ENCODE data around the gene CFI. TPM values are rescaled to one million over a fixed set of nuclear protein-coding genes. Genes with fewer than 3 reads are reported as not detected.
"Not testable (repeated sequence)": the region's sequence is repeated elsewhere in the genome, so short reads cannot be mapped to it uniquely, and the experiment has no call there.

CFI gene
- total RNA-seq, 3 donors from 2014 or later = 3.3 to 11.8 (median 6.6) TPM

GRCh38 chr4:109795059-109795458 lies 6.7 kb downstream of the CFI start:
- Histone ChIP-seq H3K4me3 (no peak overlapping the region), H3K9me3 (peaks cover 12% of the 10 kb centered on the region), H3K4me1 (ENCODE audit: low read depth) (no peaks in the 10 kb centered on the region), H3K36me3 (ENCODE audit: low read depth) (no peaks in the 10 kb centered on the region)
- no peak for TF ChIP-seq CTCF (IDR thresholded peaks at IDR 0.05)
- ATAC-seq (no peak), DNase-seq (no peak)
- intact Hi-C loops (cut with DNase I, micrococcal nuclease) = no loop called here

DNA sequence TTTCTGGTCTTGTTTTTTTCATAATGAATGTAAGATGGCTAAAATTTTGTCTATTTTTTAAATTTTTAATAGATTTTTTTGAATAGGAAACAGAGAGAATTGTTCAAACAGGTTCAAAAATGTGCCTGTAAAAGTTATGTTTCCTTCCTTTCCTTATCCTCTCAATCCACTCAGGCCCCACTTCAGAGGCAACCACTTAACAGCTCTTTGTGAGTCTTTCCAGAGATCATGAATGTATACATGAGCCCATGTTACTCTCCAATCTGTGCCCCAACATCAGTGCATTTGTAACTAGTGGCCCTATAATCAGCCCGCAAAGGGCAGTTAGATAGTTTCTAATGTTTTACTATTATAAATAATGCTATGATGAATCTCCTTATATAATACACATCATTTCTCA lies 14.0 kb downstream of the CFI start:
- no peaks in the 10 kb centered on the region for H3K36me3 ChIP-seq (ENCODE audit: low read depth)
- intact Hi-C loops (cut with DNase I, micrococcal nuclease) = no loop called here
- TF ChIP-seq CTCF (IDR thresholded peaks at IDR 0.05) = no peak
- no peaks in the 10 kb centered on the region for H3K4me1 ChIP-seq (ENCODE audit: low read depth)
- no peaks in the 10 kb centered on the region for H3K9me3 ChIP-seq
- ATAC-seq (no peak), DNase-seq (no peak)
- H3K4me3 ChIP-seq = no peak overlapping the region

DNA sequence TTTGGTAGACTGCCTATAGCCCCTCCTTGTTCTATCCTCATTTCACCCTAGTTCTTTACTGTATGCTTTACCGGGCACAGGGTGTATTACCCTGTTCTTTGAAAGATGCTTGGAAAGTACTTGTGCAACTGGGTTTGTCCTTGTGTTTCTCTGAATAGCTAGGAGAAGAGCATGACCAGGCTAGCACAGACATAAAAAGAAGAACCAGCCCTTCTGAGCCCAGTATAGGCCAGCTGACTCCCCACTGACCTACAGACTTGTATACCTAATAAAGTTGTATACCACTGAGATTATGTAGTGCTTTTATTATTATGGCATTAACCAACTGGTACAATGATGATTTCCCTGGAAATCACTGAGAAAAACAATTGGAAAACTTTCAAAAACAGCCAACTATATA lies 15.0 kb downstream of the CFI start:
- DNase-seq (no peak), ATAC-seq (no peak)
- Histone ChIP-seq H3K4me3 (no peak overlapping the region), H3K4me1 (ENCODE audit: low read depth) (no peaks in the 10 kb centered on the region), H3K9me3 (no peaks in the 10 kb centered on the region), H3K36me3 (ENCODE audit: low read depth) (no peaks in the 10 kb centered on the region)
- intact Hi-C loops (cut with DNase I, micrococcal nuclease) = no loop called here
- no peak for TF ChIP-seq CTCF (IDR thresholded peaks at IDR 0.05)

DNA sequence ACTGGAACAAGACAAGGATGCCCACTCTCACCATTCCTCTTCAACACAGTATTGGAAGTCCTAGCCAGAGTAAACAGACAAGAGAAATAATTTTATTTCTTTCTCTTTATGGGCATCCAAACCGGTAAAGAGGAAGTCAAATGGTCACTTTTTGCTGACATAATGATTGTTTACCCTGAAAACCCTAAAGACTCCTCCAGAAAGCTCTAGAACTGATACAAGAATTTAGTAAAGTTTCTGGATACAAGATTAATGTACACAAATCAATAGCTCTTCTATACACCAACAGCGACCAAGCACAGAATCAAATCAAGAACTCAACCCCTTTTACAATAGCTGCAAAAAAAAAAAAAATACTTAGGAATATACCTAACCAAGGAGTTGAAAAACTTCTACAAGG lies 19.7 kb downstream of the CFI start:
- H3K4me1 ChIP-seq (ENCODE audit: low read depth); intact Hi-C loops (cut with DNase I, micrococcal nuclease); DNase-seq; H3K4me3 ChIP-seq; H3K9me3 ChIP-seq; ATAC-seq; H3K36me3 ChIP-seq (ENCODE audit: low read depth): not testable (repeated sequence)

- no peak for ATAC-seq
- intact Hi-C loops (cut with DNase I, micrococcal nuclease) = no loop called here
- TF ChIP-seq CTCF (IDR thresholded peaks at IDR 0.05) = no peak
Observed at GRCh38 chr4:109764789-109765402, 36.9 kb downstream of the CFI start.

GRCh38 chr4:109764376-109764775 lies 37.4 kb downstream of the CFI start:
- no peak for ATAC-seq
- no peaks in the 10 kb centered on the region for H3K4me1 ChIP-seq (ENCODE audit: low read depth)
- intact Hi-C loops (cut with DNase I, micrococcal nuclease) = no loop called here
- DNase-seq = no peak
- H3K9me3 ChIP-seq = no peaks in the 10 kb centered on the region
- H3K36me3 ChIP-seq (ENCODE audit: low read depth) = no peaks in the 10 kb centered on the region
- H3K4me3 ChIP-seq = no peak overlapping the region
- TF ChIP-seq CTCF (IDR thresholded peaks at IDR 0.05) = no peak

More at GRCh38 chr4:109764789-109765402, 36.9 kb downstream of the CFI start:
- H3K4me1 ChIP-seq (ENCODE audit: low read depth) = no peaks in the 10 kb centered on the region
- no peak overlapping the region for H3K4me3 ChIP-seq
- no peaks in the 10 kb centered on the region for H3K9me3 ChIP-seq
- DNase-seq = no peak
- no peaks in the 10 kb centered on the region for H3K36me3 ChIP-seq (ENCODE audit: low read depth)
